ENCODE measurements around the gene HLA-B.

DNA sequence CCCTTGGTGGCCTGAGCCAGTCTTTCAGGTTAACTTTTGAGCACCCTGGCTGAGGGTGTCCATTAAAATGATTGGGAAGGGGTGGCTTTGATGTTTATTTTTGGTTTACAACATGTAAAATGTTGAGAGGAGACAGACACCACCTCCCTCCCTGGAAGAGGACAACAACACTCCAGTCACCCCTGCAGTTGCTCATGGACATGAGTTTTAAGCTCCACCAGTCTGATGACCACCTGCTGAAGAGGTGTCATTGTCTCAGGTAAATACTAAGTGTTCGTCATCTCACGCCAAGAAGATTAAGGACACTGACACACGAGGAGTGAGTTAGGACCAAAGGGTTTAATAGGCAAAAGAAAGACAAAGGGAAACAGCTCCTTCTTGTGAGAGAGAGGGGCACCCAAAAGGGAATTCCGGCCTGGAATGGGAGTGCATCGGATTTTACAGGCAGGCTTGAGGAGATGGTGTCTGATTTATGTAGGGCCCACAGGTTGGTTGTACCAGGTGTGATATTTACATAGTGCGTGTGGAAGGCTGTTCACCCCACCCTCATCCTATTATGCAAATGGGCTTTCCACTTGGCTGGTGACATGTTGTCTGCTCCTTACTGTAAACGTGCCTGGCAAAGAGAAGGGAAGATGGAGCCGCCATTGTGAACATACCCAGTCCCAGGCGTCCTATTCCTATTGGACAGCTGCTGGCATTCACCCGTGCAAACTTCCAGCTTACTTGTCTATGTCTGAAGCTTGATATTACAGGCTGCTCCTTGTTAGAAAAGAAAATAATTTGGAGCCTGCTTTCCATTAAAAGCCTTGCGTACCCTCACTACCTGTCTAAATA, 6.6 kb downstream of the HLA-B start:
- TF ChIP-seq RARB (CRISPR knock-in tag; IDR thresholded peaks at IDR 0.05), result no peak
- TF ChIP-seq ESRRG (CRISPR knock-in tag; IDR thresholded peaks at IDR 0.05), result no peak
- TF ChIP-seq, protein P1, sequence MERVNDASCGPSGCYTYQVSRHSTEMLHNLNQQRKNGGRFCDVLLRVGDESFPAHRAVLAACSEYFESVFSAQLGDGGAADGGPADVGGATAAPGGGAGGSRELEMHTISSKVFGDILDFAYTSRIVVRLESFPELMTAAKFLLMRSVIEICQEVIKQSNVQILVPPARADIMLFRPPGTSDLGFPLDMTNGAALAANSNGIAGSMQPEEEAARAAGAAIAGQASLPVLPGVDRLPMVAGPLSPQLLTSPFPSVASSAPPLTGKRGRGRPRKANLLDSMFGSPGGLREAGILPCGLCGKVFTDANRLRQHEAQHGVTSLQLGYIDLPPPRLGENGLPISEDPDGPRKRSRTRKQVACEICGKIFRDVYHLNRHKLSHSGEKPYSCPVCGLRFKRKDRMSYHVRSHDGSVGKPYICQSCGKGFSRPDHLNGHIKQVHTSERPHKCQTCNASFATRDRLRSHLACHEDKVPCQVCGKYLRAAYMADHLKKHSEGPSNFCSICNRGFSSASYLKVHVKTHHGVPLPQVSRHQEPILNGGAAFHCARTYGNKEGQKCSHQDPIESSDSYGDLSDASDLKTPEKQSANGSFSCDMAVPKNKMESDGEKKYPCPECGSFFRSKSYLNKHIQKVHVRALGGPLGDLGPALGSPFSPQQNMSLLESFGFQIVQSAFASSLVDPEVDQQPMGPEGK (CRISPR knock-in tag; IDR thresholded peaks at IDR 0.05; ENCODE audit: borderline replicate concordance), result no peak
- no peak for TF ChIP-seq GLIS3 (CRISPR knock-in tag; IDR thresholded peaks at IDR 0.05)
- TF ChIP-seq CSDC2 (CRISPR knock-in tag; IDR thresholded peaks at IDR 0.05), result no peak

Measured in SK-N-SH treated with all-trans-retinoic acid at 6 μM for 48 hours (cell line).